CD4-positive, alpha-beta T cell treated with Interleukin-6 for 4 hours (primary cell): Measurements from ENCODE around the gene SCO2.

Source experiments
- DNase-seq: peaks from one replicate; pipeline ENCODE4 v3.0.0-alpha.2; 2020; ENCODE audit warnings: mixed read lengths

The SCO2 gene

DNA sequence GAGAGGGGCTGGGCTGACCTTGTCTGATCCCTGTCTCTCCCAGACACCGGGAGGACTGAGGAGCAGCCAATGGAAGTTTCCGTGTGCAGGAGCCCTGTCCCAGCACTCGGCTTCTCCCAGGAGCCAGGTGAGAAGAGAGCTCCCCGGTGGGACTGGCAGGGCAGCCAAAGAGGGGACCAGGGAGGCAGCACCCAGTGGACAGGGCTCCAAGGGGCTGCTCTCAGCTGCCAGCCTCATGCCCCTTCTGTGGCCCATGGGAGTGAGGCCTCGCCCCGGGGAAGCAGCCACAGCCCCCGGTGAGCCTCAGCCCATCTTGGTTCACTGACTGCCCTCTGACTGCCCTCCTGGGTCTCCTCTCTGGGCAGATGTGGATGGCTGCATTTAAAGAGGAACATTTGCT, 6.8 kb downstream of the SCO2 start:
- DNase-seq, result no peak

DNA sequence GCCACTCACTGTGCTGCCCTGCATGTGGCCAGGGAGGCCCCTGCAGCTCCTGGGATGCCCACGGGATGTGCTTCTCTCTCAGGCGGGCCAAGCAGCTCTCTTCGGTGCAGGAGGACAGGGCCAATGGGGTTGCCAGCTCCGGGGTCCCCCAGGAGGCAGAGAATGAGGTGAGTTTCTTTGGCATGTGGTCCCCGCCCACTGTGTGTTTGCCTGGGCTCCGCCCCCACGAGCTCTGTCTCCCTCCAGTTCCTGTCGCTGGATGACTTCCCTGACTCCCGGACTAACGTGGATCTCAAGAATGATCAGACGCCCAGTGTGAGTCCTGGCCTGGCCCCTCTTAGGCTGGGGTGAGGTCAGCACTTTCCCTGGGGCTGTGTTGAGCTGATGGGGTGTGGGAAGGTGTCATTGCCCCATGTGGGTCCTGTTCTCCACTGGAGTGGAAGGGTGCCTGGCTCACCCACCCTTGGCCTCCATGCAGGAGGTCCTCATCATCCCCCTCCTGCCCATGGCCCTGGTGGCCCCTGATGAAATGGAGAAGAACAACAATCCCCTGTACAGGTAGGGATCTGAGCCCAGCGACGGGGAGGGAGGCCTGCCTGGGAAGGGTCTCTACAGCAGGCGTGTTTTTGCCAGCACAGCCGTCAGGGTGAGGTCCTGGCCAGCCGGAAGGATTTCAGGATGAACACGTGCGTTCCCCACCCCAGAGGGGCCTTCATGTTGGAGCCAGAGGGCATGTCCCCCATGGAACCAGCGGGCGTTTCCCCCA, 7.7 kb downstream of the SCO2 start:
- no peak for DNase-seq

DNA sequence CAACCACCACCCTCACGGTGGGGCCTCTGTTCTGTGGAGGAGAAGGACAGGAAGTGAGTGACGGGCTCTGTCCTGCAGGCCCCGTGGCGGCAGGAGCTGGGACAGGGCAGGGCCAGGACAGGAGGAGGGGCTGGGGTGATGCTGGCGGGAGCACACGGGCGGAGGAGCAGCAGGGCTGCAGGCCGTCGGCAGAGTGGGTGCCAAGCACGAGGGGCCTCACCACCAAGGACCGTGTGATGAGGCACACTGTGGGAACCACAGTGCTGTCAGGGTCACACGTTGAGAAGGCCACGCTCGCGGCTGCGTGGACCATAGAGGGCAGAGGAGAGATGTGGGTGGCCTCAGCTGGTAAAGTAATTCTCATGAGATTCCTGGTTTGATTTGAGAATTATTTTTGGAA, 8.5 kb downstream of the SCO2 start:
- DNase-seq, result no peak

DNA sequence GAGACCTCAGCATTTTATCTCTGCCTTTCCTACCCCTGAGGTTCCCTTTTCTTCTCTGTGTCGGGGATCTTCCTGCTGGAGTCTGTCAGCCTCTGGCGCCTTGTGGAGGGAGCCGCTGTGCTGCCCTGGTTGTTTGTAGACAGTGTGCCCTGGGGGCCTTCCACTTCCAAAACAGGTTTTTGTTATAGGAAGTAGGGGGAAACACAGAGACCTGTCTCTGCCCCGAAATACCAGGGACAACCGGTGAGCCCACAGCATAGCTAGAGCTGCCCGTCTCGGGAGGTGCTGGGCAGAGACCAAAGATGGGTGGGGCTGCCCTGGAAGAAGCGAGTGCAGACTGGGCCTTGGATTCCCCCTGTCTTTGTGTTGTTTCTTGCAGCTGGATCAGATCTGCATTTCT, 9.3 kb downstream of the SCO2 start:
- no peak for DNase-seq

DNA sequence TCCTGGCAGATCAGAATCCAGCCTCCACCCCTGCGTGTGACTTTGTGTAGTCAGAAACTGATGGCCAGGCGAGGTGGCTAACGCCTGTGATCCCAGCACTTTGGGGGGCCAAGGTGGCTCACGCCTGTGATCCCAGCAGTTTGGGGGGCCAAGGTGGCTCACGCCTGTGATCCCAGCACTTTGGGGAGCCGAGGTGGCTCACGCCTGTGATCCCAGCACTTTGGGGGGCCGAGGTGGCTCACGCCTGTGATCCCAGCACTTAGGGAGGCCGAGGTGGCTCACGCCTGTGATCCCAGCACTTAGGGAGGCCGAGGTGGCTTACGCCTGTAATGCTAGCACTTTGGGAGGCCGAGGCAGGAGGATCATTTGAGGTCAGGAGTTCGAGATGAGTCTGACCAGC, 12.2 kb downstream of the SCO2 start:
- DNase-seq, result no peak

DNA sequence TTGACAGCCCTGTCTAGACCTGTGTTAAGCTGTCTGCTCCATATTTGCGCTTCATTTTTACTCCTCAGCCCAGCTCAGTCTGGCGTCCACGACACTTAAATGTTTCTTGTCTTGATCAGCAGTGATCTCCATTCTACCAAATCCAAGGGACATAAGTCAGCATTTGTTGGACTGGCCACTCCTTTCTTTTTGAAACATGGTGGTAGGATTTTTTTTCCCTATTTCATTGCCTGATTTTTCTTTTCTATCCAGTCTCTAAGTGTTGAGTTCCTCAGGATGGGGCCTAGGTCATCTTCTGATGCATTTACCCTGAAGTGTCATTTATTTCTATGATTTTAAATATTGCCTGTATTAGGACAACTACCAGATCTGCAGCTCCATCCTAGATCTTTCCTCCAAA, 16.5 kb downstream of the SCO2 start:
- no peak for DNase-seq

DNA sequence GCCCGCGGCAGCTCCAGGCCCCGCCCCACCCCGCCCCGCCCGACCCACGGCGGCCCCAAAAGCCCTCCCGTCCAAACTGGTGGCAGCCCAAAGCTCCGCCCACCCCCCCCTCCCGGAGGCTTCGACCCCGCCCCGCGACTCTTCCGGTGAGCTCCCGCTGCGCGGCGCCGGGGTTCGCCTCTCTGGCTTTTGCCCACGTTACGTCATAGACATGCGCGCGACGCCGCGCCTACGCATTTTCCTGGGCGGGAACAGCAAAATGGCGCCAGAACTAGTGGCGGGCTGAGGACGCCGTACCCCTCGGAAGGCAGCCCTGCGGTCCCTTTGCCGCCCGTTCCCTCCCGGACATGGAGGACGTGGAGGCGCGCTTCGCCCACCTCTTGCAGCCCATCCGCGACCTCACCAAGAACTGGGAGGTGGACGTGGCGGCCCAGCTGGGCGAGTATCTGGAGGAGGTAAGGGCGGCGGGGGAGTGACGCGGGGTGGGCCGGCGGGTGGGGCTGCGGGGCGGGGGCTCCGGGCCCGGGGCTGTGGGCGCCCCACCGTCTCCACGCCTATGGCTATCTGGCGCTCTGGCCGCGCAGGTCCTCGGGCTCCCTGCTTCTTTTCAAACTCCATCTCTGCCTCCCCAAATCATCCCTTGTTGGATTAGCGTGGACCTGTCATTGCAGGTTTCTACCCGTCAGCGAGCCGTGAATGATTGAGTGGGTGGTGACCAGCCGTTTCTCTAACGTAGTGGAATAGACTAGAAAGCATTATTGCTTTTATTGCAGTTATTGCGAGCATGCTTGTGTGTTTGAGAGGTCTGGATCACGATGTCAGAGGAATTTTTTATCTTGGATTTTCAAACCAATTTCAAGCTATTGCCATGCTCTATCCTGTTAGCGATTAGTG, 17.2 kb downstream of the SCO2 start, which contains the start of gene NCAPH2:
NCAPH2 (plus strand) TSS at position 234 of the 894 bp plus-strand sequence; CDS start at position 348, 114 bp downstream.
- no peak for DNase-seq

DNA sequence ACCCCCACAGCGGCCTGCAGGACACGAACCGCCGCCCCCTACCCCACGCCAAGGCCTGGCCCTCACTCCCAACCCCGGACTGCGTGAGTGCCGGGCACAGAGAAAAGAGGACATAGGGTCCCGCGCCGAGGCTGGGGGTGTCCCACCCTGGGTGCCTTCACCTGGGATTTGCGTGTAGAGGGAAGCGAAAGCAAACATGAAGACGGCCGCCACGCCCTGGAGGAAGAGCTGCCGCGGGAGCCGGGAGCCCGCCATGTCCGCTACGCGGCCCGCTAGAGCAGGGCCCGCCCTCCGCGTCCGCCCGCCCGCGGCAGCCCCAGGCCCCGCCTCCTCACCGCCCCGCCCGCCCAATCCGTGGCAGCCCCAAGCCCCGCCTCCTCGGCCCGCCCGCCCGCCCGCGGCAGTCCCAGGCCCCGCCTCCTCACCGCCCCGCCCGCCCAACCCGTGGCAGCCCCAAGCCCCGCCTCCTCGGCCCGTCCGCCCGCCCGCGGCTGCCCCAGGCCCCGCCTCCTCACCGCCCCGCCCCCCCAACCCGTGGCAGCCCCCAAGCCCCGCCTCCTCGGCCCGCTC, 17.9 kb downstream of the SCO2 start, which contains the start of gene LMF2:
LMF2 (minus strand) TSS at position 282 of the 570 bp plus-strand sequence; CDS start at position 255, 27 bp downstream.
- DNase-seq, result peak; percentile 99

DNA sequence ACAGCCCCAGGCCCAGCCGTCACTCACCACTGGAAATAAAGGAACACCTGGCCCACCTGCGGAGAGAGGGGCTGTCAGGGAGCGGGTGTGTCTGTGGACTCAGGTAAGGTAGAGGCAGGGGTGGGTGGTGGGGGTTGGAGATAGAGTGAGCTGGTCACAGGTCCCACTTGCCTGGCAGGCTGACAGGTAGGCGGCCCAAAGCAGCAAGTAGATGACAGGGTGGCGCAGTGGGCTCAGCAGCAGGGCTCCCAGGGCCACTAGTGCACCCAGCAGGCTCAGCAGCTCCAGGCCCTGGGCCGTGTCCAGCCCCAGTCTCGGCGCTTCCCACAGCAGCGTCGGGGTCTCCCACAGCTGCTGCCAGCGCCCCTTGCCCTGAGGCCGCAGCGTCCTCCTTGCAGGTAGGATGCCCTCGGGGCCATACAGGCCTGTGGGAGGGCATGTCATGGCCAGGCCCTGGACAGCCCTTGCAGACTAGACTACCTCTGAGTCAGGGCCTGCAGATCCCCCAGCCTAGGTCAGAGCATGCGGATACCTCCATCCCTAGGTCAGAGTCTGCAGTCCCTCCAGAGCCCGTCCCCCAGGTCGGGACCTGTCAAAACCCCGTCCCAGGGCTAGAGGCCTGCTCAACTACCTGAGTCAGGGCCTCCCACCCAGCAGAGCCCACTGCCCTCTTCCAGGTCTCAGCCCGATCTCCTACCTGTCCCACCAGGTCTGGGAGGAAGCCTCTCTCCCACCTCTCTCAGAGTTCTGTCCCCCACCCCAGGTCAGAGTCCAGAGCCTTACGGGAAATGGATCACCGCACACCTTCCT, 18.6 kb downstream of the SCO2 start:
- no peak for DNase-seq

DNA sequence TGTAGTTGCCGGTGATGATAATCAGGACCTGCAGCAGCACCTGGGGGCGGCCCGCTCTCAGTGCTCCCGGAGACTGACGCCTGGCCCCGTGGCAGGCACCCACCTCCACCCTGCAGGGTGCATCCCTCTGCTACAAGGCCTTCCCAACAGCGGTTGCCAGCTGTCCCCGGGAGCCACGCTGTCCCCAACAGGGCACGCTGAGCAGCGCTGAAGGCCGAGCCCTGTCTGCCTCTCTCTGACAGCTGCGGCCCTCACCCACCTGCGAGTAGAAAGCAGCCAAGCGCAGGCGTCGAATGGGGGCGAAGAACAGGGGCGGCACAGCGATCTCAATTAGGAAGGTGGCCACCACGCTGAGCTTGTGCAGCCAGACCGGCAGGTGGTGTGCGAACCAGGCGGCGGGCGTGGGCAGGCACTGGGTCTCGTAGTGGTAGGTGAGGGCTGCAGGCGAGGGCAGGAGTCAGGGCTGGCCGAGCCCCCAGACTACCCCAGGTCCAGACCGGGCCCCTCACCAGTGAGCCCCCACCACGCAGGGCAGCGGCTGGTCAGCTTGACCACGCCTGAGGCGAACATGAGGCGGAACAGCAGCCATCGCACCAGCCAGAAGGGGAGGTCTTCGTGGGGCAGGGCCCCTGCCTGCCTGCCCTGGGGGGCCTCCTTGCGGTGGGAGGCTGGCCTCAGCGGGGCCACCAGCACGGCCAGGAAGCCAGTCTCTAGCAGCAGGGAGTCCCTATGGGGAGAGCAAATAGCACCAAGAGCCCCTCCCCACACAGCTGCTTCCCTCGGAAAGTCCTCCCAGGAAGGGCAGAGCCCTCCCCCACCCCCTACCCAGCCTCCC, 19.4 kb downstream of the SCO2 start:
- no peak for DNase-seq

DNA sequence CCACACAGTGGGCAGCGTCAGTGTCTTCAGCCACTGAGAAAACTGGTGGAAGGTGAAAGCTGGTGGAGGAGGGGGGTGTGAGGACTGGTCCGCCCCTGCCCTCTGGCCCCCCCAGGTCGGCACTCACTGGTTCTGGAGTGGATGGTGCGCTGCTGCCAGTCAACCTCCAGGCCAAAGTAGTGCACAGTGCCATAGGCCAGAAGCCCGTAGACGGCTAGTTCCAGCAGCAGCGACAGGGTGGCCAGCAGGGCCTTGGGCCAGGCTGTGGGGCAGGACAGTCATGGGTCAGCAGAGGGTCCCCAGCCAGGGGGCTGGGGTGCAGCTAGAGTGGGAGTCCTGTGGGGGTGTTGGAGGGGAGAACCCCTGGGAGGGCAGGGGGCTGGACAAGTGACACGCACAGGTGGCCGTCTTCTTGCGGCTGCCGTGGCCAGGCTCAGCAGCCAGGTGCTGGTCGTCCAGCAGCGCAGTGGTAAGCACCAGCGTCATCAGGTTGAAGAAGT, 20.1 kb downstream of the SCO2 start:
- no peak for DNase-seq

DNA sequence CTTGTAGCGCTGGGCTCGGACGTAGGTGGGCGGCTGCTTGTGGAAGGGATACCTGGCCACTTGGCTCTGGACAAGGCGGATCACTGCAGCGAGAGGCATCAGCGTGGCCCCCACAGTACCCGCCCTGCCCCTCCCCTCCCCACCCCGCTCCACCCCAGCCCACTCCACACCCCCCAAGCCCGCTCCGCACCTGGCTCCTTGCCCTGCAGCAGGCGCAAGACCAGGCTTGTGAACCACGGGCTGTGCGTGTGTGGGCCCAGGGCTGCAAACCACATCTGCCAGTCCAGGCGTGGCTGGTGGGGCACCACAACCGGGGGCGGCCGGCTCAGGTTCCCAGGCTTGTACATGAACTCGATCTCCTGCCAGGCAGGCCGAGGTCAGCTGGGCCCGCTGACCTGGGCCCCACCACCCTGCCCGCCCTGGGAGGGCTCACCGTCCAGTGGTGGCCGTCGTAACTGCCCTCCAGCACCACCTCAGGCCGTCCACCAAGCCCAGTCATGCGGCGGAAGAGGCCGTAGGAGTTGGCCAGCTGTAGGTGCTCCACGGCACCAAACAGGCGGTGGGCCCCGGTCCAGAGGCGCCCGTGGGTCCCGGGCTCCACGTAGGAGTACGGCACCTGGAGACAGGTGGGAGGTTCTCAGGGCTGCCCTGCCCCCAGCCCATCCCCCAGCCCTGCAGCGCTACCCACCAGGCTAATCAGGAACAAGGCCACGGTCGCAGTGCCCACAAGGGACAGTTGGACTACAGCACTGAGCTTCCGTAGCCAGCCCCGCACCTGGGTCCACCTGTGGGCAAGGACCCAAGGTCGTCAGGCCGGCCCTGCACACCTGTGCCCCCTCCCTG, 20.8 kb downstream of the SCO2 start:
- DNase-seq, result no peak

DNA sequence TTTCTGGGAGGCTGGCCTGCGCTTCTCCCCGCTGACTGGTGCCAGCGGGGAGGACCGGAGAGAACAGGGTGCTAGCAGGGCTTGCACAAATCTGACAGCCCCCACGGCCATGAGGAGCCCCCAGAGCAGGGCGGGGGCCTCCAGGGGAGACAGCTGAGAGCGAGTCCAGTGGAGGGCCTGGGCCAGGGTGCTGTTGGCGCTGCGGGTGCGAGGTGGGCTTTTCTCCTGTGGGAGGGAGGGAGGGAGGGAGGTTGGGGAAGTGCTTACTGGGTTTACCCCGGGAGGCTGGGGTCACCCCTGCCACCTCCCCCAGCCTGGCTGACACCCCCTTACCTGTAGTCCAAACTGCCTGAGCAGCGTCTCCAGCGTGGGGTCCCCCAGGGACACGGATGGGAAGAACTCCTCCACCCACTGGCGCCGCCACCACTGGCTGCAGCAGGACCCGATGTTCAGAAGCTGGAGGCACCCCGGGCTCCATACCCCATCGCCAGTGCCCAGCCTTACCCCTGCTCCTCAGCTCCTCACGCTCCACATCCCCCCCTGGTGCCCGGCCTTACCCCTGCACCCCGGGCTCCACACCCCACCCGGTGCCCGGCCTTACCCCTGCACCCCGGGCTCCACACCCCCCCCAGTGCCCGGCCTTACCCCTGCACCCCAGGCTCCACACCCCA, 21.8 kb downstream of the SCO2 start:
- DNase-seq, result no peak

DNA sequence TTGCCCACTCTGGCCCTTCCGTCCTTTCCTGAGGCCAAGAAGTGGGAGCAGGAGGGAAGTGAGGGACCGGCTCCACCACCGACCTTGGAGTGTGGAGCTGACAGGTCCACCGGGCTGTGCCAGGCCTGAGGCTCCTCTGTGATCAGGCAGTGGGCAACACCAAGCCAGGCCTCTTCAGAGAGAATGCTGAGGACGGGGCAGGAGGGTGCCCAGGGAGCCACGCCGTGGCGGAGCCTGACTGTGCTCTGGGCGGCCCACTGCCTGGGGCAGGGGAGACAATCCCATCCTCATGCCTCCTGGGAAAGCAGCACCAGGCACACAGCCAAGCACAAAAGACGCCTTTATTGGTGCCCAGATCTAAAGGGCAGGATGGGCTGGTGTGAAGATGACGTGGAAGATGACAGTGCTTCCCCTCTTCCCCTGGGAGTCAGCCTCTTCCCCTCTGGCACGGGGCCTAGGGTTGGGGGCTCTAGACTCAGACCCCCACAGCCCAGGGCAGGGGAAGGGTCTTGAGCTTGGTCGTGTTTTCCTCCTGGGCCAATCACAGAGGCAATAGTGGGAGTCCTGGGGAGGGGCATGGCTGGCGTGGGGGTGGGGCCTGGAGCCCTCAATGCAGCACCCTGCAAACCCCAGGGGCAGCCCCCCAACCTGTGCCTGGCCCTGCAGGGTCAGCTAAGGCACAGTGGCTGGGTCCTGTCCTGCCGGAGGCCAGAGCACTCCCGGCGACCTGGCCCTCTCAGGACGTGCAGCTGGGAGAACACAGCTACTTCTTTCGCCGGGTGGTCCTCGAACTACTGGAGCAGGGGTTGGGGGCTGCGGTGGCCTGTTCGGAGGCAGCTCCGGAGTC, 22.5 kb downstream of the SCO2 start:
- DNase-seq, result no peak

DNA sequence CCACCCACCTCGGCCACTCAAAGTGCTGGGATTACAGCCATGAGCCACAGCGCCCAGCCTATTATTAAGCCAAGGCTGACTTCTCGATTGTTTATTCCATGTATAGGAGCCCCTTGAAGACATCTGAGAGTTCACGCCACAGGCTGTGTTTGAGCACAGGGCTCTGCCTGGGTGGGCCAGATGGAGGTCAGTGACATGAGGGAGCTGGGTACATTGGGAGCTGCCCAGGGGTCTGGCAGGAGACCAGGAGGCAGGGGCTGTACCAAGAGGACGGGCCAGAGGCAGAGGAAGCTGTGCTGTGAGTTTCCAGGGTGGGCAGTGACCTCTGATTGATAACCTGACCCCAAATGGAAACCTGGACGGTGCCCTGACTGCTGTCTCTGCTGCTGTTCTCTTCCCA, 23.3 kb downstream of the SCO2 start:
- no peak for DNase-seq

DNA sequence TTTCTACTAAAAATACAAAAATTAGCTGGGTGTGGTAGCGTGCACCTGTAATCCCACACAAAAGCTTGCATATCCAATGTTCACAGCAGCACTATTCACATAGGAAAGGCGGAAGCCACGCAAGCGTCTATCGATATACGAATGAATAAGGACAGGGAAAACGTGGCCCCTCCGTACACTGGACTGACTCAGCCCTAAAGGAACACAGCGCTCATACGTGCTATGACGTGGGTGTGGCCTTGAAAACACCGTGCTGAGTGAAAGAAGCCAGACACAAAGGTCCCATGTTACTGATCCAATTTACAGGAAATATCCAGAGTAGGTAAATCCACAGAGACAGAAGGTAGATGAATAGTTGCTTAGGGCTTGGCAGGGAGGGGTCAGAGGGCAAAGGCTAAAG, 24.9 kb downstream of the SCO2 start:
- DNase-seq, result no peak

DNA sequence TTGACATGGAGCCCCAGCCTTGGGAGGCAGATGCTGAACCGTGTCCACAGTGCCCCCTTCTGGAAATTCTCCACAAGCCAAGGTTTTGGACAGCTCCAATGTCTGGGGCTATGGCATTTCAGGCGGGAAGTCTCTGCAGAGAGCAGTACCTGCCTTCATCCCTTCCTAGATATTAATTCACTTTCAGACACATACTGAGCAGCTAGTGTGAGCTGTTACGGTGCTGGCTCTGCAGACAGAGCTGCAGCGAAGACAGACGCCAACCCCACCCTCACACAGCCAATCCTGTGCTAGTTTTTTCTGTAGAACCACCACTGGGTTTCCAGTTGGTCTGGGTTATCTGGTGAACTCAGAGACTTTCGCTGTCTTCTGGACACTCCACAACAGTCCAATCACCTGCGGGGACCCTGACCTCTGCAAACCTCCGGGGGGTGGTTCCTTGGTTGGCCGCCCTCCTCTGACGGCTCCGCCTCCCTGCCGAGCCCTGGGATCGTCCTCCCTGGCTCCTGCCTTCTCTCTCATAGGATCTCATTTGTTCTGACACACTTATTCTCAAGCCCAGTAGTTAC, 27.0 kb downstream of the SCO2 start:
- peak; percentile 84 for DNase-seq

DNA sequence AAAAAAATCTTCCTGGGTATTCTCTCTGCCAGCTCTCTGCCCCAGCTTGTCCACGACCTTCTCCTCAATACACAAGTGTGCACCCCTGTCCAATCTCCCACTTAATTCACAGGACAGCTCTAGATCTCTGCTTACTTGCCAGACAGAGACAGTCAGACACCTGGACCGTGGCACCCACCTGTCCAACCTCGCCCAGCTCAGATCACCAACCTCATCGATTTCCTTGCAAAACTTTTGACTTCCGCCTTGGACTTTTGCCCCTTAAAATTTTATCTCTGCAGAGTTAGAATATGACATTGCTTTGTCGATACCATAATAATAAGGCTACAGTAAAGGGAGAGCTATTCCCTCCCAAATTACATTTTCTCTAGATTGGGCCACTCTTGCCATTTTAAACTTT, 28.3 kb downstream of the SCO2 start:
- no peak for DNase-seq
